HEK293 (cell line): ENCODE measurements around the gene LRRN4.

Experiments used
- CTCF ChIA-PET: fragments of 350-600 bp; formaldehyde crosslinking; extraction: SDS; loops from one replicate; lab custom pipeline; 2021; ENCODE audit warnings: antibody characterized with exemption; lab: Yijun Ruan, JAX
- POLR2A ChIA-PET: fragments of 300-600 bp; formaldehyde crosslinking; extraction: SDS; loops from one replicate; lab custom pipeline; 2020; ENCODE audit warnings: antibody characterized with exemption, inconsistent platforms; lab: Yijun Ruan, JAX
- H3K27ac ChIP-seq: fragments of 200-500 bp; sonication (Bioruptor generic); 2 replicates; pipeline ENCODE4 v1.5.1; 2014; ENCODE audit warnings: low read depth, low read length, control low read depth, inconsistent platforms; ENCODE audit errors: extremely low read depth
- H3K36me3 ChIP-seq, 2 experiments: fragments of 200-500 bp in 1 of 2; sonication (Bioruptor generic) in 1 of 2; 1 replicate in 1 of 2; 2 replicates in 1 of 2; pipeline ENCODE4 v1.5.1; 2014 to 2017; ENCODE audit warnings: inconsistent platforms in 2 of 2, low read length in 2 of 2; ENCODE audit not compliant: control insufficient read depth in 2 of 2, insufficient read depth in 1 of 2
- H3K4me1 ChIP-seq: fragments of 200-500 bp; sonication (Bioruptor generic); 2 replicates; pipeline ENCODE4 v1.5.1; 2014; ENCODE audit warnings: mild to moderate bottlenecking, low read length, inconsistent platforms; ENCODE audit not compliant: control insufficient read depth, insufficient read depth
- H3K4me3 ChIP-seq: 2 replicates; pipeline ENCODE4 v1.5.1; 2011; ENCODE audit warnings: low read depth, mild to moderate bottlenecking, control low read depth, low read length, moderate library complexity
- H3K9me3 ChIP-seq: fragments of 200-500 bp; sonication (Bioruptor generic); 2 replicates; pipeline ENCODE4 v1.5.1; 2014; ENCODE audit warnings: low read depth, low read length, inconsistent platforms; ENCODE audit not compliant: control insufficient read depth, insufficient read depth
- BCL6B ChIP-seq: fragments of 450-650 bp; formaldehyde crosslinking; IDR thresholded peaks from 2 replicates; pipeline ENCODE4 v1.5.1; 2017; ENCODE audit warnings: missing biosample characterization, missing genetic modification characterization
- KLF16 ChIP-seq: fragments of 450-650 bp; formaldehyde crosslinking; IDR thresholded peaks from 2 replicates; pipeline ENCODE4 v1.5.1; 2017; ENCODE audit warnings: missing biosample characterization, missing genetic modification characterization
- KLF17 ChIP-seq: fragments of 450-650 bp; formaldehyde crosslinking; IDR thresholded peaks from 2 replicates; pipeline ENCODE4 v1.5.1; 2016; ENCODE audit warnings: missing biosample characterization, missing genetic modification characterization
- REST ChIP-seq: fragments of 450-650 bp; formaldehyde crosslinking; IDR thresholded peaks from 2 replicates; pipeline ENCODE4 v1.5.1; 2016; ENCODE audit warnings: missing biosample characterization, missing genetic modification characterization
- SETDB1 ChIP-seq: IDR thresholded peaks from one replicate; pipeline ENCODE4 v1.6.1; 2017; ENCODE audit warnings: mild to moderate bottlenecking, low read length, moderate library complexity, mixed read lengths; ENCODE audit not compliant: insufficient read length
- SP3 ChIP-seq: fragments of 450-650 bp; formaldehyde crosslinking; IDR thresholded peaks from 2 replicates; pipeline ENCODE4 v1.5.1; 2016; ENCODE audit warnings: missing biosample characterization, missing genetic modification characterization
- ZBTB10 ChIP-seq: fragments of 450-650 bp; formaldehyde crosslinking; IDR thresholded peaks from 2 replicates; pipeline ENCODE4 v1.5.1; 2016; ENCODE audit warnings: missing biosample characterization, missing genetic modification characterization
- ZBTB48 ChIP-seq: fragments of 450-650 bp; formaldehyde crosslinking; IDR thresholded peaks from 2 replicates; pipeline ENCODE4 v1.5.1; 2016; ENCODE audit warnings: missing biosample characterization, missing genetic modification characterization
- ZBTB6 ChIP-seq: fragments of 450-650 bp; formaldehyde crosslinking; IDR thresholded peaks from 2 replicates; pipeline ENCODE4 v1.5.1; 2017; ENCODE audit warnings: missing biosample characterization, missing genetic modification characterization
- ZFP69B ChIP-seq: fragments of 450-650 bp; formaldehyde crosslinking; IDR thresholded peaks from 2 replicates; pipeline ENCODE4 v1.5.1; 2016; ENCODE audit warnings: missing biosample characterization, missing genetic modification characterization
- ZNF114 ChIP-seq: fragments of 450-650 bp; formaldehyde crosslinking; IDR thresholded peaks from 2 replicates; pipeline ENCODE4 v1.5.0; 2017; ENCODE audit warnings: missing biosample characterization, missing genetic modification characterization
- ZNF175 ChIP-seq: fragments of 450-650 bp; formaldehyde crosslinking; IDR thresholded peaks from 2 replicates; pipeline ENCODE4 v1.5.1; 2016; ENCODE audit warnings: missing biosample characterization, missing genetic modification characterization
- ZNF239 ChIP-seq: fragments of 450-650 bp; formaldehyde crosslinking; IDR thresholded peaks from 2 replicates; pipeline ENCODE4 v1.5.1; 2016; ENCODE audit warnings: missing biosample characterization, missing genetic modification characterization
- ZNF266 ChIP-seq: fragments of 450-650 bp; formaldehyde crosslinking; IDR thresholded peaks from 2 replicates; pipeline ENCODE4 v1.5.1; 2016; ENCODE audit warnings: missing biosample characterization, missing genetic modification characterization, low read depth
- ZNF394 ChIP-seq: fragments of 450-650 bp; formaldehyde crosslinking; IDR thresholded peaks from 2 replicates; pipeline ENCODE4 v1.5.1; 2016; ENCODE audit warnings: missing biosample characterization, missing genetic modification characterization, mild to moderate bottlenecking, moderate library complexity, borderline replicate concordance
- ZNF473 ChIP-seq: fragments of 450-650 bp; formaldehyde crosslinking; IDR thresholded peaks from 2 replicates; pipeline ENCODE4 v1.5.1; 2017; ENCODE audit warnings: missing biosample characterization, missing genetic modification characterization
- ZNF48 ChIP-seq: fragments of 450-650 bp; formaldehyde crosslinking; IDR thresholded peaks from 2 replicates; pipeline ENCODE4 v1.5.1; 2016; ENCODE audit warnings: missing biosample characterization, missing genetic modification characterization
- ZNF530 ChIP-seq: fragments of 450-650 bp; formaldehyde crosslinking; IDR thresholded peaks from 2 replicates; pipeline ENCODE4 v1.5.1; 2016; ENCODE audit warnings: low read depth, missing biosample characterization, missing genetic modification characterization
- ZNF558 ChIP-seq: fragments of 450-650 bp; formaldehyde crosslinking; IDR thresholded peaks from 2 replicates; pipeline ENCODE4 v1.5.1; 2016; ENCODE audit warnings: missing biosample characterization, missing genetic modification characterization
- ZNF610 ChIP-seq: fragments of 450-650 bp; formaldehyde crosslinking; IDR thresholded peaks from 2 replicates; pipeline ENCODE4 v1.5.1; 2016; ENCODE audit warnings: missing biosample characterization, missing genetic modification characterization, borderline replicate concordance
- ZNF624 ChIP-seq: fragments of 450-650 bp; formaldehyde crosslinking; IDR thresholded peaks from 2 replicates; pipeline ENCODE4 v1.5.1; 2017; ENCODE audit warnings: missing biosample characterization, missing genetic modification characterization
- ZNF658 ChIP-seq: fragments of 450-650 bp; formaldehyde crosslinking; IDR thresholded peaks from 2 replicates; pipeline ENCODE4; 2016; ENCODE audit warnings: missing biosample characterization, missing genetic modification characterization
- ZSCAN18 ChIP-seq: fragments of 450-650 bp; formaldehyde crosslinking; IDR thresholded peaks from 2 replicates; pipeline ENCODE4 v1.5.1; 2016; ENCODE audit warnings: missing biosample characterization, missing genetic modification characterization
- TF ChIP-seq, protein P1 (sequence below): fragments of 450-650 bp; formaldehyde crosslinking; IDR thresholded peaks from 2 replicates; pipeline ENCODE4 v1.5.1; 2017; ENCODE audit warnings: missing biosample characterization, missing genetic modification characterization

Gene LRRN4

DNA sequence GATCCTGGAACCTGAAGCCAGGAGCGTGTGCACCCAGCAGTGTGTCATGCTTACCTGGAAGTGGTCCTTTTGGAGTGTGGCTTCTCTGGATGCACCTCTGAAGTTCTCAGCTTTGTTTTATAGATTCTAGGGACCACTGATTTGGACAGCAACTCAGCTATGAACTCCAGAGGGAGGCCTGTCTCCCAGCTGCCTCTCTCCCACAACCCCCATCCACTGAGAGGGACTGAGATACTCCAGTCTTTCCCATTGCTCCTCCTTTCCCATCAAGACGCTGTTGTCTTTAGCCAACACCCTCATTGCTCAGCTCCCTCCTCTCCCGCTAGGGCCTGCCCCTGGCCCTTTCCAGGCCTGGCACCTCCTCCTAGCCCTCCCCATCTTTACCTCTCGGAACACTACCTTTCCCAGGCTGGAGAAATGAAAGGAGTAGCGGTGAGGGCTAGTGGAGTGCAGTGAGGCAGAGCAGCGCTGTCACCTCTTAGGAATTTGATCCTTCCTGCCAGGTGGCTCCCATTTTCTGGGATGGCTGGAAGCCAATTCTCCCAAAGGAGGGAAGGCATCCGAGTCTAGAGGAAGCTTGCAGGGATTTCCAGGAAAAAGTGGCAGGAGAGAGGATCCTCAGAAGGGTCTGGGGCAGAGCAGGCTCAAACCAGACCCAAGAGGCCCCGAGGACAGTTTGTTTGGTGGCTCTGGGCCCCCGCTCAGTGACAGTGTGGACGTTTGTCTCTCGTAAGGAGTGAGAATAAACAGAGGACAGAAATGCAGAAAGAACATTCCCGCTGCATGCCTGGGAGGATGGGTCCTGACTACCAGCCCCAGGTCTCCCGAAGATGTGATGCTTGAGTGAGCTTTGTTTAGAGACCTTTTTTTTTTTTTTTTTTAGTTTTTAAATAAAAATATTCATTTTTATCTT, at the start of gene LRRN4:
LRRN4 (minus strand) TSS at position 285 of the 913 bp plus-strand sequence. CDS start 1,261 bp downstream, outside the sequence.
- no peak within 1 kb of the TSS for H3K27ac ChIP-seq
- no peaks in the 10 kb centered on the region for H3K36me3 ChIP-seq
- H3K9me3 ChIP-seq, result no peaks in the 10 kb centered on the region
- CTCF ChIA-PET, result interaction anchor here (0.8 kb wide), 1 partner anchor 72 kb away, joined by 3 read pairs; no protein-coding TSS in a partner anchor
- H3K4me1 ChIP-seq, result peaks cover 12% of the 10 kb centered on the region
- POLR2A ChIA-PET, result interaction anchor here (0.6 to 1.3 kb wide), 2 partner anchors 9 to 68 kb away, joined by 4 to 6 read pairs; no protein-coding TSS in a partner anchor
- H3K4me3 ChIP-seq, result no peak within 1 kb of the TSS
- TF ChIP-seq ZNF175 (tag by site-specific recombination) (no peak), SETDB1 (no peak), SP3 (peak; percentile 23; the same call in 1 of the 2 replicates), ZNF624 (tag by site-specific recombination) (no peak), ZSCAN18 (tag by site-specific recombination) (no peak), ZNF266 (no peak), ZNF48 (tag by site-specific recombination) (no peak), ZBTB6 (tag by site-specific recombination) (no peak), REST (tag by site-specific recombination) (peak; percentile 70), ZNF530 (no peak), KLF16 (tag by site-specific recombination) (no peak), BCL6B (tag by site-specific recombination) (no peak), ZFP69B (tag by site-specific recombination) (no peak), ZNF610 (no peak), ZNF239 (no peak), ZNF558 (tag by site-specific recombination) (no peak), ZNF394 (tag by site-specific recombination) (peak; percentile 94), ZBTB48 (tag by site-specific recombination) (no peak), ZNF473 (tag by site-specific recombination) (no peak), ZBTB10 (tag by site-specific recombination) (no peak), KLF17 (tag by site-specific recombination) (no peak), ZNF114 (tag by site-specific recombination) (no peak), ZNF658 (tag by site-specific recombination) (no peak)
- TF ChIP-seq, protein P1, sequence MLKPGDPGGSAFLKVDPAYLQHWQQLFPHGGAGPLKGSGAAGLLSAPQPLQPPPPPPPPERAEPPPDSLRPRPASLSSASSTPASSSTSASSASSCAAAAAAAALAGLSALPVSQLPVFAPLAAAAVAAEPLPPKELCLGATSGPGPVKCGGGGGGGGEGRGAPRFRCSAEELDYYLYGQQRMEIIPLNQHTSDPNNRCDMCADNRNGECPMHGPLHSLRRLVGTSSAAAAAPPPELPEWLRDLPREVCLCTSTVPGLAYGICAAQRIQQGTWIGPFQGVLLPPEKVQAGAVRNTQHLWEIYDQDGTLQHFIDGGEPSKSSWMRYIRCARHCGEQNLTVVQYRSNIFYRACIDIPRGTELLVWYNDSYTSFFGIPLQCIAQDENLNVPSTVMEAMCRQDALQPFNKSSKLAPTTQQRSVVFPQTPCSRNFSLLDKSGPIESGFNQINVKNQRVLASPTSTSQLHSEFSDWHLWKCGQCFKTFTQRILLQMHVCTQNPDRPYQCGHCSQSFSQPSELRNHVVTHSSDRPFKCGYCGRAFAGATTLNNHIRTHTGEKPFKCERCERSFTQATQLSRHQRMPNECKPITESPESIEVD (tag by site-specific recombination), result no peak
